HCT116 (cell line): Measurements from ENCODE around the gene RHOG.

Experiments used
- FOSL1 ChIP-seq: IDR thresholded peaks from 2 replicates; pipeline ENCODE4 v1.6.1; 2012; ENCODE audit warnings: low read depth
- POLR2A ChIP-seq: IDR thresholded peaks from 2 replicates; pipeline ENCODE4 v1.7.0; 2011; ENCODE audit warnings: borderline replicate concordance; ENCODE audit not compliant: insufficient read depth, insufficient read length; ENCODE audit errors: extremely low read depth
- POLR2AphosphoS5 ChIP-seq: IDR thresholded peaks from 2 replicates; pipeline ENCODE4 v1.6.1; 2011; ENCODE audit warnings: mild to moderate bottlenecking, low read depth, low read length, moderate library complexity
- YY1 ChIP-seq: IDR thresholded peaks from 2 replicates; pipeline ENCODE4 v1.6.1; 2011; ENCODE audit warnings: low read length, low read depth, moderate library complexity, mild to moderate bottlenecking; ENCODE audit not compliant: insufficient replicate concordance; ENCODE audit errors: extremely low read depth
- ZFX ChIP-seq: fragments of 450-650 bp; IDR thresholded peaks from 2 replicates; pipeline ENCODE4 v1.6.1; 2017
- TF ChIP-seq, protein P1 (sequence below), 3 experiments: fragments of 200-600 bp in 1 of 3; sonication (generic) in 1 of 3; IDR thresholded peaks in 2 of 3; conservative IDR thresholded peaks in 1 of 3; 2 replicates each; pipeline ENCODE4 v1.5.1; 2012 to 2017; ENCODE audit warnings: low read depth in 2 of 3, low read length in 2 of 3, antibody characterized with exemption in 1 of 3, borderline replicate concordance in 1 of 3, control low read depth in 1 of 3, mild to moderate bottlenecking in 1 of 3, mixed read lengths in 1 of 3, mixed run types in 1 of 3, moderate library complexity in 1 of 3; ENCODE audit not compliant: insufficient read depth in 1 of 3

DNA sequence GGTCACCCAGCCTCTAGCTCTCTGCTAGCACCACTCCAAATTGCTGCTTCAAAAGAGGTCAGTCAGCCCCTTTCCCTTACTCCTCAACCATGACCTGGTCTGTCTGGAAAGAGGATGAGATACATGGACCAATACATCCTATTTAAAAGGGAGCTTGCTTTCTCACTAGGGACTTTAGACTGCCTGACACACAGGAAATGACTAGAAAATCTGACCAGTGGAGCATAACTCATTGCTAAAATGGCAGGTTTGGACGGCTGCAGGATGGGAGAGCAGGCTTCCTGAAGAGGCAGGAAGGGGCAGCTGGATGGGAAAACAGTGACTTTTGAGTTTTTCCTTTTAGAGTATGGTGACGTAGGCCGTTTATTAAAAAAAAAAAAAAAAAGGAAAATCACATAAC, 40.0 kb upstream of the RHOG start:
- TF ChIP-seq POLR2A: no peak
- TF ChIP-seq, protein P1, sequence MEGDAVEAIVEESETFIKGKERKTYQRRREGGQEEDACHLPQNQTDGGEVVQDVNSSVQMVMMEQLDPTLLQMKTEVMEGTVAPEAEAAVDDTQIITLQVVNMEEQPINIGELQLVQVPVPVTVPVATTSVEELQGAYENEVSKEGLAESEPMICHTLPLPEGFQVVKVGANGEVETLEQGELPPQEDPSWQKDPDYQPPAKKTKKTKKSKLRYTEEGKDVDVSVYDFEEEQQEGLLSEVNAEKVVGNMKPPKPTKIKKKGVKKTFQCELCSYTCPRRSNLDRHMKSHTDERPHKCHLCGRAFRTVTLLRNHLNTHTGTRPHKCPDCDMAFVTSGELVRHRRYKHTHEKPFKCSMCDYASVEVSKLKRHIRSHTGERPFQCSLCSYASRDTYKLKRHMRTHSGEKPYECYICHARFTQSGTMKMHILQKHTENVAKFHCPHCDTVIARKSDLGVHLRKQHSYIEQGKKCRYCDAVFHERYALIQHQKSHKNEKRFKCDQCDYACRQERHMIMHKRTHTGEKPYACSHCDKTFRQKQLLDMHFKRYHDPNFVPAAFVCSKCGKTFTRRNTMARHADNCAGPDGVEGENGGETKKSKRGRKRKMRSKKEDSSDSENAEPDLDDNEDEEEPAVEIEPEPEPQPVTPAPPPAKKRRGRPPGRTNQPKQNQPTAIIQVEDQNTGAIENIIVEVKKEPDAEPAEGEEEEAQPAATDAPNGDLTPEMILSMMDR (IDR thresholded peaks at IDR 0.05 in 2 of 3, conservative IDR thresholded peaks at IDR 0.05 in 1 of 3; ENCODE audit: borderline replicate concordance in 1 of 3, insufficient read depth in 1 of 3, low read depth in 2 of 3, low read length in 2 of 3): no peak
- TF ChIP-seq FOSL1: no peak
- TF ChIP-seq ZFX: no peak
- TF ChIP-seq POLR2AphosphoS5: no peak
- TF ChIP-seq YY1: no peak
